Stomach (tissue), 8 donors: ENCODE data around the gene LASP1NB.

Source experiments
- DNase-seq, 2 donors: peaks; one replicate each; pipeline versions ENCODE4 v3.0.0 to v3.0.0-alpha.2; 2013 to 2019
- H3K27ac ChIP-seq, 5 donors: fragments of 200-600 bp in 4 of 5; sonication (generic) in 4 of 5; one replicate each; pipeline ENCODE4 v1.5.1; 2013 to 2019; ENCODE audit warnings: mild to moderate bottlenecking in 1 of 5, moderate library complexity in 1 of 5
- H3K27me3 ChIP-seq, 3 donors: fragments of 200-600 bp; sonication (generic); one replicate each; pipeline ENCODE4 v1.5.1; 2017 to 2019; ENCODE audit warnings: mixed run types in 1 of 3
- H3K36me3 ChIP-seq, 4 donors: fragments of 200-600 bp; sonication (generic); 1 replicate in 3 of 4; 2 replicates in 1 of 4; pipeline ENCODE4 v1.5.1; 2016 to 2019
- H3K4me1 ChIP-seq, 4 donors: fragments of 200-600 bp; sonication (generic); one replicate each; pipeline ENCODE4 v1.5.1; 2016 to 2019
- H3K4me3 ChIP-seq, 4 donors: fragments of 200-600 bp; sonication (generic) in 3 of 4; one replicate each; pipeline ENCODE4 v1.5.1; 2016 to 2019; ENCODE audit warnings: mild to moderate bottlenecking in 1 of 4
- H3K9me3 ChIP-seq, 4 donors: fragments of 200-600 bp; sonication (generic); one replicate each; pipeline ENCODE4 v1.5.1; 2016 to 2019
- CTCF ChIP-seq, 7 experiments: fragments of 450-650 bp in 4 of 7; fragments of 200-600 bp in 3 of 7; sonication (generic) in 3 of 7; IDR thresholded peaks; one replicate each; pipeline ENCODE4 v1.5.1; 2016 to 2019; ENCODE audit warnings: antibody characterized with exemption in 7 of 7, control low read depth in 2 of 7, mild to moderate bottlenecking in 1 of 7
- EP300 ChIP-seq: sonication (generic); formaldehyde crosslinking; IDR thresholded peaks from one replicate; pipeline ENCODE4 v1.6.1; 2017; ENCODE audit warnings: antibody characterized with exemption
- POLR2A ChIP-seq, 4 donors: fragments of 450-650 bp; IDR thresholded peaks; one replicate each; pipeline ENCODE4 v1.6.1; 2016; ENCODE audit warnings: antibody characterized with exemption in 4 of 4, control low read depth in 2 of 4, mild to moderate bottlenecking in 1 of 4, moderate library complexity in 1 of 4
- POLR2AphosphoS5 ChIP-seq, 3 donors: sonication (generic); formaldehyde crosslinking; IDR thresholded peaks; one replicate each; pipeline ENCODE4 v1.6.1; 2016; ENCODE audit warnings: antibody characterized with exemption in 3 of 3
- WGBS, 5 donors: extraction: QIAGEN DNeasy Blood & Tissue Kit in 3 of 5; methylation state at CpG; one replicate each; pipeline versions ENCODE4 v1.1.5 to v1.1.7; 2013 to 2018; 5-methylcytosine and 5-hydroxymethylcytosine counted together
- intact Hi-C: fragments of 100-400 bp; cut with DNase I; formaldehyde crosslinking; loops from one replicate; pipeline ENCODE4 v1.15.1; 2023; ENCODE audit warnings: low total_unique reads
- donor health status: healthy with polysubstance abuse.
- donor health status: Bipolar disorder and iron deficiency.
- donor health status: healthy.

Gene LASP1NB

GRCh38 chr17:38958326-38958725, 32.9 kb downstream of the LASP1NB start:
- no peaks in the 10 kb centered on the region for H3K4me1 ChIP-seq
- H3K4me3 ChIP-seq, result no peak overlapping the region
- H3K9me3 ChIP-seq, result no peaks in the 10 kb centered on the region
- no peak overlapping the region for H3K27ac ChIP-seq
- H3K27me3 ChIP-seq, result no peaks in the 10 kb centered on the region
- intact Hi-C loops, result no loop called here
- TF ChIP-seq POLR2A (IDR thresholded peaks at IDR 0.05) (no peak), EP300 (no peak), POLR2AphosphoS5 (IDR thresholded peaks at IDR 0.05) (no peak), CTCF (IDR thresholded peaks at IDR 0.05) (no peak)
- no peaks in the 10 kb centered on the region for H3K36me3 ChIP-seq
- no peak for DNase-seq
- WGBS, 5 donors, result 0 to 4% (median 3%) methylated on average over 1 of the region's 1 CpG

DNA sequence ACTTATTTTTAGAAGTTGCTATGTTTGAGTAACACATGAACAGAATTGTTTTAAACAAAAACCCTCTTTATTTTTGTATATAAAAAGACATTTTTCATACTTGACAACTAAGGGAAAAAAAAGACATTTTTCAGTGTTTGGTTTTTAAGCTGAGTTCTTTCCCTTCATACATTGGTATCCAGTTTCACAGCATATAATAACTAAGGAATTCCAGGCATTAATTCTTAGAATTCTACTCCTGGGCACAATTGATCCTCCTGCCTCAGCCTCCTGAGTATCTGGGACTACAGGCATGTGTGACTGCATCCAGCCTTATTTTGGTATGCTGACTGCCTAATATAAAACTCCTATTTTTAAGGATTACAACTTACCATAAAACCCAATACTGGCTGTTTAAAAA, 33.3 kb downstream of the LASP1NB start:
- Histone ChIP-seq H3K4me1 (no peaks in the 10 kb centered on the region), H3K9me3 (no peaks in the 10 kb centered on the region), H3K27me3 (no peaks in the 10 kb centered on the region), H3K4me3 (no peak overlapping the region), H3K27ac (no peak overlapping the region), H3K36me3 (no peaks in the 10 kb centered on the region)
- intact Hi-C loops, result no loop called here
- TF ChIP-seq CTCF (IDR thresholded peaks at IDR 0.05) (no peak), POLR2A (IDR thresholded peaks at IDR 0.05) (no peak), POLR2AphosphoS5 (IDR thresholded peaks at IDR 0.05) (no peak), EP300 (no peak)
- no peak for DNase-seq

- H3K4me1 ChIP-seq, result no peaks in the 10 kb centered on the region
- H3K9me3 ChIP-seq, result no peaks in the 10 kb centered on the region
- intact Hi-C loops, result no loop called here
- 72 to 92% (median 83%) methylated on average over 3 of the region's 3 CpGs for WGBS, 5 donors
- TF ChIP-seq POLR2A (IDR thresholded peaks at IDR 0.05) (no peak), EP300 (no peak), POLR2AphosphoS5 (IDR thresholded peaks at IDR 0.05) (no peak), CTCF (IDR thresholded peaks at IDR 0.05) (no peak)
- H3K4me3 ChIP-seq, result no peak overlapping the region
- no peak for DNase-seq
- H3K36me3 ChIP-seq, result no peaks in the 10 kb centered on the region
- H3K27ac ChIP-seq, result no peak overlapping the region
- no peaks in the 10 kb centered on the region for H3K27me3 ChIP-seq
Observed at GRCh38 chr17:38959508-38959907, 34.1 kb downstream of the LASP1NB start.

GRCh38 chr17:38960402-38960801, 35.0 kb downstream of the LASP1NB start:
- DNase-seq, result no peak
- intact Hi-C loops, result no loop called here
- no peak overlapping the region for H3K27ac ChIP-seq
- 84 to 86% (median 84%) methylated on average over 5 of the region's 5 CpGs for WGBS, 5 donors
- TF ChIP-seq EP300 (no peak), POLR2AphosphoS5 (IDR thresholded peaks at IDR 0.05) (no peak), CTCF (IDR thresholded peaks at IDR 0.05) (no peak), POLR2A (IDR thresholded peaks at IDR 0.05) (no peak)
- H3K4me3 ChIP-seq, result no peak overlapping the region
- no peaks in the 10 kb centered on the region for H3K36me3 ChIP-seq
- no peaks in the 10 kb centered on the region for H3K9me3 ChIP-seq
- H3K4me1 ChIP-seq, result no peaks in the 10 kb centered on the region
- no peaks in the 10 kb centered on the region for H3K27me3 ChIP-seq
